Fibroblast of lung (primary cell): ENCODE data around the gene LGR6. TPM values are rescaled to one million over a fixed set of nuclear protein-coding genes. Genes with fewer than 3 reads are reported as not detected.

Experiments
- DNase-seq, 2 donors: peaks; one replicate each; pipeline versions ENCODE4 v3.0.0 to v3.0.0-alpha.2; 2010; ENCODE audit warnings: low read depth in 2 of 2
- H2AFZ ChIP-seq: 2 replicates; pipeline ENCODE4 v1.5.1; 2012; ENCODE audit warnings: low read length, control low read depth, inconsistent platforms
- H3K27ac ChIP-seq: 2 replicates; pipeline ENCODE4 v1.5.1; 2011; ENCODE audit warnings: low read length, control low read depth; ENCODE audit not compliant: insufficient read depth
- H3K27me3 ChIP-seq: 2 replicates; pipeline ENCODE4 v1.5.1; 2011; ENCODE audit warnings: mild to moderate bottlenecking, low read length; ENCODE audit not compliant: control insufficient read depth, insufficient read depth
- H3K36me3 ChIP-seq: 2 replicates; pipeline ENCODE4 v1.5.1; 2011; ENCODE audit warnings: low read length; ENCODE audit not compliant: control insufficient read depth, insufficient read depth
- H3K4me1 ChIP-seq: 2 replicates; pipeline ENCODE4 v1.5.1; 2011; ENCODE audit warnings: low read length; ENCODE audit not compliant: control insufficient read depth, insufficient read depth; ENCODE audit errors: extremely low read depth
- H3K4me2 ChIP-seq: 2 replicates; pipeline ENCODE4 v1.5.1; 2011; ENCODE audit warnings: low read length, control low read depth; ENCODE audit not compliant: insufficient read depth; ENCODE audit errors: extremely low read depth
- H3K4me3 ChIP-seq, 4 experiments: fragments of 200-600 bp in 1 of 4; sonication (generic) in 1 of 4; replicated peaks in 1 of 4; 2 replicates each; pipeline ENCODE4 v1.5.1; 2011 to 2016; ENCODE audit warnings: low read length in 4 of 4, low read depth in 3 of 4, mild to moderate bottlenecking in 3 of 4, control low read depth in 2 of 4, inconsistent platforms in 1 of 4, mixed read lengths in 1 of 4; ENCODE audit not compliant: insufficient read depth in 1 of 4; ENCODE audit errors: control extremely low read depth in 1 of 4
- H3K79me2 ChIP-seq: 2 replicates; pipeline ENCODE4 v1.5.1; 2012; ENCODE audit warnings: mild to moderate bottlenecking, low read length, inconsistent platforms; ENCODE audit not compliant: control insufficient read depth, insufficient read depth
- H3K9ac ChIP-seq: 2 replicates; pipeline ENCODE4 v1.5.1; 2011; ENCODE audit warnings: mild to moderate bottlenecking, low read length, control low read depth; ENCODE audit not compliant: insufficient read depth
- H3K9me3 ChIP-seq: 2 replicates; pipeline ENCODE4 v1.5.1; 2012; ENCODE audit warnings: low read depth, low read length; ENCODE audit not compliant: control insufficient read depth, insufficient read depth
- H4K20me1 ChIP-seq: 2 replicates; pipeline ENCODE4 v1.5.1; 2011; ENCODE audit warnings: low read length; ENCODE audit not compliant: control insufficient read depth, insufficient read depth; ENCODE audit errors: extremely low read depth
- EZH2 ChIP-seq: IDR thresholded peaks from 2 replicates; pipeline ENCODE4 v1.5.1; 2012; ENCODE audit warnings: low read length, control low read depth, mild to moderate bottlenecking; ENCODE audit errors: missing control alignments
- polyA plus RNA-seq, 2 donors: library from polyadenylated mRNA; depleted of rRNA in 1 of 2; stranded (reverse) in 1 of 2; unstranded in 1 of 2; fragments of >200 nt; gene quantifications; 2 replicates each; pipeline ENCODE4 v1.2.1, GENCODE V29; 2011 to 2012; ENCODE audit warnings: missing spikeins in 1 of 2
- total RNA-seq: library from RNA; depleted of rRNA; stranded (reverse); fragments of >200 nt; gene quantifications from 2 replicates; pipeline ENCODE4 v1.2.1, GENCODE V29; 2014
- TF ChIP-seq, protein P1 (sequence below), 2 donors: IDR thresholded peaks in 1 of 2; conservative IDR thresholded peaks in 1 of 2; 1 replicate in 1 of 2; 2 replicates in 1 of 2; pipeline ENCODE4 v1.5.1; 2011 to 2012; ENCODE audit warnings: low read length in 2 of 2, control low read depth in 1 of 2, inconsistent platforms in 1 of 2, low read depth in 1 of 2, mild to moderate bottlenecking in 1 of 2

The LGR6 gene
- total and polyA plus RNA-seq, 2 donors (not counting 1 experiment from before 2014, with no cell fraction given) = 0.02 TPM; not detected in 1

DNA sequence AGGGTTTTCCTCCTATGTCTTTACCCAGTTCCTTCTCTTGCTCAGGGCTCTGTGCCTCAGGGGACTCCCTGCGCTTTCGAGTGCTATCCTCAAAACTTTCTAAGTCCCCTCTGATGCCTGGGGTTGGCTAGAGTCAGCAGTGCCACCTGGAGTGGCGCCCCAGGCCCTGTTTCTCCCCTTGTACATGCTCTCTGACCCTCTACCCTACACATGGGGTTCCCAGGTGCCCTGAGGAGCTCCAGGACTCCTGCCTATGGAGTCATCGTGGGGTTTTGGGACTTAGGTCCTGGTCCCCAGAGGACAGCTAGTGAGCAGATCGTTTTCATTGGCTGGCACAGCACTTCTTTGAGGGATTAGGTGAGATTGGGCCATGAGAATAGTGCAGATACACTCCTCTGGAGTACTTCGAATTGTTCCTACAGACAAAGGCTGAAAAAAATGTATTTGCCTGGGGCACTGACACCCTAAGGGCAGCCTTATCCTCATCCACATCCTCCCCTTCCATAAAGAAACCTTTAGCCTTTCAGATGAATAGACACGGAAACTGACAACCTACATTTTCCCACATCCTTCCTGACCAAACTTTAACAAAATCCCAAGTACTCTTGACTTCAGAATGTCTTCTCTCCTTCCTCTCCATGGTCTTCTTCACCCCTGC lies 41.5 kb downstream of the LGR6 start:
- peaks cover 15% of the 10 kb centered on the region for H3K27me3 ChIP-seq
- no peak for DNase-seq
- H3K4me3 ChIP-seq = no peak overlapping the region
- peaks cover 13% of the 10 kb centered on the region for H3K4me1 ChIP-seq
- peak overlapping the region; percentile 58 for H3K4me2 ChIP-seq
- no peaks in the 10 kb centered on the region for H3K9me3 ChIP-seq
- H3K36me3 ChIP-seq = no peaks in the 10 kb centered on the region
- H2AFZ ChIP-seq = no peak overlapping the region
- H3K79me2 ChIP-seq = no peaks in the 10 kb centered on the region
- peak overlapping the region; percentile 9 for H3K27ac ChIP-seq
- TF ChIP-seq, protein P1, sequence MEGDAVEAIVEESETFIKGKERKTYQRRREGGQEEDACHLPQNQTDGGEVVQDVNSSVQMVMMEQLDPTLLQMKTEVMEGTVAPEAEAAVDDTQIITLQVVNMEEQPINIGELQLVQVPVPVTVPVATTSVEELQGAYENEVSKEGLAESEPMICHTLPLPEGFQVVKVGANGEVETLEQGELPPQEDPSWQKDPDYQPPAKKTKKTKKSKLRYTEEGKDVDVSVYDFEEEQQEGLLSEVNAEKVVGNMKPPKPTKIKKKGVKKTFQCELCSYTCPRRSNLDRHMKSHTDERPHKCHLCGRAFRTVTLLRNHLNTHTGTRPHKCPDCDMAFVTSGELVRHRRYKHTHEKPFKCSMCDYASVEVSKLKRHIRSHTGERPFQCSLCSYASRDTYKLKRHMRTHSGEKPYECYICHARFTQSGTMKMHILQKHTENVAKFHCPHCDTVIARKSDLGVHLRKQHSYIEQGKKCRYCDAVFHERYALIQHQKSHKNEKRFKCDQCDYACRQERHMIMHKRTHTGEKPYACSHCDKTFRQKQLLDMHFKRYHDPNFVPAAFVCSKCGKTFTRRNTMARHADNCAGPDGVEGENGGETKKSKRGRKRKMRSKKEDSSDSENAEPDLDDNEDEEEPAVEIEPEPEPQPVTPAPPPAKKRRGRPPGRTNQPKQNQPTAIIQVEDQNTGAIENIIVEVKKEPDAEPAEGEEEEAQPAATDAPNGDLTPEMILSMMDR (conservative IDR thresholded peaks at IDR 0.05 in 1 of 2, IDR thresholded peaks at IDR 0.05 in 1 of 2; ENCODE audit: low read depth in 1 of 2, low read length in 2 of 2) = no peak
- TF ChIP-seq EZH2 = no peak
- no peaks in the 10 kb centered on the region for H4K20me1 ChIP-seq
- no peak overlapping the region for H3K9ac ChIP-seq

GRCh38 chr1:202235856-202236837 lies 42.5 kb downstream of the LGR6 start:
- Histone ChIP-seq H3K9ac (no peak overlapping the region), H3K4me2 (peak overlapping the region; percentile 63), H3K36me3 (no peaks in the 10 kb centered on the region), H3K9me3 (no peaks in the 10 kb centered on the region), H3K79me2 (no peaks in the 10 kb centered on the region), H4K20me1 (no peaks in the 10 kb centered on the region), H3K27ac (peak overlapping the region; percentile 73), H2AFZ (peak overlapping the region; percentile 47), H3K4me3 (no peak overlapping the region), H3K4me1 (peaks cover 13% of the 10 kb centered on the region), H3K27me3 (peaks cover 16% of the 10 kb centered on the region)
- peak; percentile 84 to 98 for DNase-seq
- no peak for TF ChIP-seq EZH2
- TF ChIP-seq, protein P1 (conservative IDR thresholded peaks at IDR 0.05 in 1 of 2, IDR thresholded peaks at IDR 0.05 in 1 of 2; ENCODE audit: low read depth in 1 of 2, low read length in 2 of 2) = peak; percentile 79 to 97

- H3K27me3 ChIP-seq = peaks cover 21% of the 10 kb centered on the region
- no peak overlapping the region for H2AFZ ChIP-seq
- no peak overlapping the region for H3K9ac ChIP-seq
- no peaks in the 10 kb centered on the region for H3K9me3 ChIP-seq
- no peak overlapping the region for H3K4me3 ChIP-seq
- H3K79me2 ChIP-seq = no peaks in the 10 kb centered on the region
- DNase-seq = peak in 1 of 2 donors; percentile 22
- H4K20me1 ChIP-seq = no peaks in the 10 kb centered on the region
- no peak overlapping the region for H3K27ac ChIP-seq
- TF ChIP-seq, protein P1 (conservative IDR thresholded peaks at IDR 0.05 in 1 of 2, IDR thresholded peaks at IDR 0.05 in 1 of 2; ENCODE audit: low read depth in 1 of 2, low read length in 2 of 2) = peak; percentile 44 to 66
- no peak for TF ChIP-seq EZH2
- H3K36me3 ChIP-seq = no peaks in the 10 kb centered on the region
- no peak overlapping the region for H3K4me2 ChIP-seq
- H3K4me1 ChIP-seq = peaks cover 13% of the 10 kb centered on the region
These were observed 43.5 kb downstream of the LGR6 start for GRCh38 chr1:202237052-202237451.
